Astrocyte of the spinal cord (primary cell): Measurements from ENCODE around the gene SPI1.

Experiments used
- DNase-seq: peaks from one replicate; pipeline ENCODE4 v3.0.0; 2011; ENCODE audit warnings: low read depth, low spot score
- H3K4me3 ChIP-seq: 2 replicates; pipeline ENCODE4 v1.5.1; 2011; ENCODE audit warnings: low read depth, mild to moderate bottlenecking, low read length, moderate library complexity
- in situ Hi-C: cut with HindIII; loops from 2 replicates; pipeline ENCODE4 v1.10.0; 2017; ENCODE audit warnings: low sequenced_read_pairs
- TF ChIP-seq, protein P1 (sequence below): IDR thresholded peaks from 2 replicates; pipeline ENCODE4 v1.5.1; 2012; ENCODE audit warnings: low read depth, mild to moderate bottlenecking, low read length, inconsistent platforms

Gene SPI1

DNA sequence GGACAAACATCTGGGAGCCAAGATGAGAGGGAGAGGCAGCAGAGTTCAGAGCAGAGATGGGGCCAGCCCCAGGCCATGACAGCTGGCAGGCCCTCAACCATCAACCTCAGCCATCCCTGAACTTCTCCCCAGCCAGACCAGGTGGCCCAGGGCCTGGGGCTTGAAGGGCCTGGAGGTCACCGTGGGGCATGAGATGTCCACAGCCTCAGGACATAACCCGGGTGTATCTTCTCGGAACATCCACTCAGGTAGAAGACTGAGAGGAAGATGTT lies 17.6 kb upstream of the SPI1 start:
- H3K4me3 ChIP-seq, result no peak overlapping the region
- in situ Hi-C loops, result no loop called here
- TF ChIP-seq, protein P1, sequence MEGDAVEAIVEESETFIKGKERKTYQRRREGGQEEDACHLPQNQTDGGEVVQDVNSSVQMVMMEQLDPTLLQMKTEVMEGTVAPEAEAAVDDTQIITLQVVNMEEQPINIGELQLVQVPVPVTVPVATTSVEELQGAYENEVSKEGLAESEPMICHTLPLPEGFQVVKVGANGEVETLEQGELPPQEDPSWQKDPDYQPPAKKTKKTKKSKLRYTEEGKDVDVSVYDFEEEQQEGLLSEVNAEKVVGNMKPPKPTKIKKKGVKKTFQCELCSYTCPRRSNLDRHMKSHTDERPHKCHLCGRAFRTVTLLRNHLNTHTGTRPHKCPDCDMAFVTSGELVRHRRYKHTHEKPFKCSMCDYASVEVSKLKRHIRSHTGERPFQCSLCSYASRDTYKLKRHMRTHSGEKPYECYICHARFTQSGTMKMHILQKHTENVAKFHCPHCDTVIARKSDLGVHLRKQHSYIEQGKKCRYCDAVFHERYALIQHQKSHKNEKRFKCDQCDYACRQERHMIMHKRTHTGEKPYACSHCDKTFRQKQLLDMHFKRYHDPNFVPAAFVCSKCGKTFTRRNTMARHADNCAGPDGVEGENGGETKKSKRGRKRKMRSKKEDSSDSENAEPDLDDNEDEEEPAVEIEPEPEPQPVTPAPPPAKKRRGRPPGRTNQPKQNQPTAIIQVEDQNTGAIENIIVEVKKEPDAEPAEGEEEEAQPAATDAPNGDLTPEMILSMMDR, result no peak
- no peak for DNase-seq

DNA sequence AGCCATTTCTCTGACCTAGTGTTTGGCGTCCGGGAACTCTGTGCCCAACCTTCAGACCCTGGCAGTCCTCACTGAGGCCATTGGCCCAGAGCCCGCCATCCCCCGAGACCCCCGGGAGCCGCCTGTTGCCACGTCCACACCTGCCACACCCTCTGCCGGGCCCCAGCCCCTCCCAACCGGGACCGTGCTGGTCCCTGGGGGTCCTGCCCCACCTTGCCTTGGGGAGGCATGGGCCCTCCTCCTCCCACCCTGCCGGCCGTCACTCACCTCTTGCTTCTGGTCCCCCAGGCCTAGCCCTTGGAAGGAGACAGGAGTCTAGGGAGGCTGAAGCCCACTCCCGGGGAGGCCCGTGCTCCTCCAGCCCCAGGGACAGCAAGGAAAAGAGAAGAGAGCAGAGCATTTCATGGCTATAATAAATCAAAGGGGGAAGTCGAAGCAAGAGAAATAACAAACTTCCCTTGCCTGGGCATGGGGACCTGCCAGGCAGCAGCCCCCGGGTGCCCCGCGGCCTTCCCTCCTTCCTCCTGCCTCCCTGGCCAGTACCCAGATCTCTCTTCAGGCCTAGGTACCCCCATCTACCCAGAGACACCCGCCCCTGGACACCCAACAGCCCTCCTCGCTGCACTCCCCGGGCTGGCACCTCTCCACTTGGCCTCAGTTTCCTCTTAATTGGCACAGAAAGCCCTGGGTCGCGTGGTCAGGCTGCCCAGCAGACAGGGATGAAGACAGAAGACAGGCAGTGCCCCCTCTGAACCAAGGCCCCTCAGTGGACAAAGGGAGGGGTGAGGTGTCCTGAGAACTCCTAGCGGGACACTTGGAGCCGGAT lies 17.1 kb upstream of the SPI1 start:
- in situ Hi-C loops, result no loop called here
- DNase-seq, result no peak
- TF ChIP-seq, protein P1, result no peak
- no peak overlapping the region for H3K4me3 ChIP-seq

DNA sequence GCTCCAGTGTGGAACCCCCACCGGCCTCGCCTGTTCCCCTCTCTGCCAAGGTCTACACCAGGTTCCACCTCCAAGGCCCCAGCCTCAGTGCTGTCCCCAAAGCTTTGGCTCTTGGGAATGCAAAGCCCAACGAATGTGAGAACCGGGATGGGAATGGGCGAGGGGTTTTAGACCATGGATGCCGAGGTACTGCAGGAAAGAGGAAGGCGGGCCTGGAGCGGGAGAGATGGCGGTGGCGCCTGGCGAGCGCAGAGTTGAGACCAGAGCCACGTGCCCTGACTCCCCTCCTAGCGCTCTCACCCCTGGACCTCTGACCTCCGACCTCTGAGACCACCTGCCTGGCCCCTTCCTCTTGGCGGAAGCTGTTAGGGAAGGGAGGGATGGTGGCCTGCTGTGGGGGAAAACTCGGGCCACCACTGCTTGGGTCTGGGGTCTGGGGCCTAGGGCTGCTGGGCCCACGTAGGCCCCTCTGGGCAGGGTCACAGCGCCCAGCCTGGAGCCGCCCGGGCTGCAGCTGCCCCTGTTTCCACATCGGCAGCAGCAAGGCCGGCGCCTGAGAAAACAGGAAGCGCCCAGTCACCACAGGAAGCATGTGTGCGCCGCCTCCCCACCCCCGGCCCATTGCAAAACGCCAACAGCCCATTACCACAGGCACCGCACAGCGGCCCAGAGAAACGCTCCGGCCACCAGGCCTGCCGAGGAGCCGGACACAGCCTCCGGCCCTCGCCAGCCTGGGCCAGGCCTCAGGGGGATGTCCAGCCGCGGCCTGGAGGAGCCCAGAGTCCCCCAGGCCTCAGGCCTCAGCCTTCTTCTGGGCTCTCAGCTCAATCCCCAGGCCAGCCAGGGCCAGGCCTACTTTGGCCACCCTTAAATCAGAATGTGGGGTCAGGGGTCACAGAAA lies 16.2 kb upstream of the SPI1 start:
- no peak overlapping the region for H3K4me3 ChIP-seq
- TF ChIP-seq, protein P1, result no peak
- in situ Hi-C loops, result no loop called here
- DNase-seq, result peak; percentile 35

DNA sequence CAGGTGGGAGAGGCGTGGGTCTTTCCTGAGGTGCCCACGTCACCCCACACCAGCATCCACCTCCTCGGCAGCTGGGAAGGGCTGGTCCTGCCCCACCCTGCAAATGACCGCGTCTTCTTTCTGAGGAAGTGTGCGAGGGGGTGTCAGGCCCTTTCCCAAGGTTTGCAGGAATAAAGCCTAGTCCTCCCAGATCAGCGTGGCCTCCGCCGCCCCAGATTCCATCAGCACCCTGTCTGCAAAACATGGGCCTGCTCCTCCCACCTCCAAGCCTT lies 15.6 kb upstream of the SPI1 start:
- H3K4me3 ChIP-seq, result no peak overlapping the region
- no peak for DNase-seq
- TF ChIP-seq, protein P1, result no peak

DNA sequence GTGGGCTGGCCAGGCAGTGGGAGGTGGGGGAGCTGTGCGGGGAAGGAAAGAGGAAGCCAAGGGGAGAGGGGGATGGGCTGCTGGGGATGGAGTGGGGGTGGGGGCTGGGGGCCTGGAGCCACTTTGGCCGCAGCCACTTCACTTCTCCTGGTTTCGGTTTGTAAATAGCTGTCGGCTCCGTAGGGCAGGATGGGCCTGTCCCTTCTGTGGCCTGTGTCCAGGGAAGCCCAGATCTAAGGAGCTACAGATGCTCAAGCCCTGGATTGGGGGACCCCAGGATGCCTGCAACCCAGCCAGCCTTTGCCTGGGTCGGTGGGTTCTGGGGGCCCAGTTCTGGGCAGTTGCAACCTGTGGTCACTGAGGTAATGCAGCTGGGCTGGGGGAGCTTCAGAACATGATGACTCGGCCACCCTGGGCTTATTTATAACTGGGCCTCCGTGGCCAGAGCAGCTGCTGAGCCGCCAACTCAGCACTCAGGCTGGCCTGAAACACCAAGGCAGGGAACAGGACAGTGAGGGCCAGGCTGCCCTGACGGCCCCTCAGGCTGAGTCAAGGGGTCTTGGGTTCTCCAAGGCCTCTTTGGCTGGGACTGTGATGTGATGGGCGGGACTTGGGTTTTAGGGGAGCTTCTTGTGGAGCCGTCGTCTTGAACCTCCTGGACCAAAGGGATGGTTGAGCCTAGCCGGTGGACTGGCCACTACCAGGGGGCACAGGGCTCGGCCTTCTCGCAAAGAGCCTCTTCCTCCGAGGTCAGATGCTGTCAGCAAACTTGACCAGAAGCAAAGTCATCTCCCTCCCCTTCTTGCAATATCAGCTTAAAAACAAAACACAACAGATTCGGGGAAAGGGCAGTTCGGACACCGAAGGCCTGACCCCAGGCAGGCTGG lies 15.1 kb upstream of the SPI1 start:
- no peak overlapping the region for H3K4me3 ChIP-seq
- in situ Hi-C loops, result no loop called here
- TF ChIP-seq, protein P1, result no peak
- peak; percentile 65 for DNase-seq

More for the DNA sequence above, 15.6 kb upstream of the SPI1 start:
- in situ Hi-C loops, result no loop called here

DNA sequence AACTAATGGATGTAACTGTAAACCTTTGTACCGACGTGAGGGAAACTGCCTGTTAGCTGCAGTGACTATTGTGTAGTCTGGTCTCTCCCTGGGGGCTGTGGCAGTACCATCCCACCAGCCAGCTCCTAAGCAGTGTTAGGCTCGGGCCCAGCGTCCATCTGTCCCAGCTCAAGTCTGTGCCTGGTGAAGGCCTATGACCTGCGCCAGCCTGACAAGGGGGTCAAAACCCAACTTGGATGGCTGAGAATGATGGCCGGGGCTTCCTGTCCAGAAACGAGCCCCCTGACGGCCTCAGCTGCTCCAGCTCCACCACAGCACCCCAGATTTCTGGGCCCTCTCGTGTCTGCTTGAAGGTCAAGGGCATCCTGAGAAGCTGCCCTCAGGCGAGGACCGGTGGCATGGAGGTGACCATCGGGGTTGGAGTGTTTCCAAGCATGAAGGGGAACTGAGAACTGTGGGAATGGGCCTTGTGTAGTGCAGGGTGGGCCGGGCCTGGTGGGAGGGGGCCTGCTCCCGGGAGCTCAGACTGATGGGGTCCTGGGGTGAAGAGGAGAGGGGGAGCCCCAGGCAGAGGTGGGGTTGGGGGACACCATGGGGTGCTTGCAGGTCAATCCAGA lies 14.3 kb upstream of the SPI1 start:
- no peak for DNase-seq
- TF ChIP-seq, protein P1, result no peak
- no peak overlapping the region for H3K4me3 ChIP-seq
- in situ Hi-C loops, result no loop called here
